Loucy (cell line): ENCODE measurements around the gene CLIC2.

Experiments
- CTCF ChIP-seq: fragments of 200-600 bp; sonication (generic); conservative IDR thresholded peaks from 2 replicates; pipeline ENCODE4 v1.5.1; 2014; ENCODE audit warnings: mild to moderate bottlenecking, antibody characterized with exemption, low read length
- EZH2phosphoT487 ChIP-seq: fragments of 200-600 bp; IDR thresholded peaks from 2 replicates; pipeline ENCODE4 v1.6.1; 2018; ENCODE audit warnings: antibody characterized with exemption, mild to moderate bottlenecking, moderate library complexity, borderline replicate concordance

- no peak for TF ChIP-seq CTCF
- TF ChIP-seq EZH2phosphoT487: no peak
Observed at GRCh38 chrX:155242300-155242699, 92.1 kb downstream of the CLIC2 start.
